HepG2 (cell line): Measurements from ENCODE around the gene WNT7A. TPM values are rescaled to one million over a fixed set of nuclear protein-coding genes. Genes with fewer than 3 reads are reported as not detected.

Experiments
- BORCS8-MEF2B ChIP-seq: sonication (generic); formaldehyde crosslinking; IDR thresholded peaks from 2 replicates; pipeline ENCODE4 v1.8.0; 2022; ENCODE audit warnings: mild to moderate bottlenecking, missing genetic modification reagents
- CERS6 ChIP-seq: sonication (generic); formaldehyde crosslinking; IDR thresholded peaks from 2 replicates; pipeline ENCODE4 v1.5.0; 2020; ENCODE audit warnings: missing genetic modification reagents
- ELK4 ChIP-seq: sonication (generic); formaldehyde crosslinking; IDR thresholded peaks from 2 replicates; pipeline ENCODE4 v1.9.0; 2021; ENCODE audit warnings: missing genetic modification reagents, borderline replicate concordance
- HNRNPLL ChIP-seq: fragments of 200-400 bp; formaldehyde crosslinking; IDR thresholded peaks from 2 replicates; pipeline ENCODE4 v1.6.1; 2017; ENCODE audit warnings: mild to moderate bottlenecking, low read depth, low read length; ENCODE audit not compliant: poor library complexity, severe bottlenecking
- HOXA7 ChIP-seq: sonication (generic); formaldehyde crosslinking; IDR thresholded peaks from 2 replicates; pipeline ENCODE4 v1.8.1; 2022; ENCODE audit warnings: mild to moderate bottlenecking, missing genetic modification reagents, moderate library complexity
- HOXD1 ChIP-seq: sonication (generic); formaldehyde crosslinking; IDR thresholded peaks from 2 replicates; pipeline ENCODE4 v1.5.0; 2020; ENCODE audit warnings: missing genetic modification reagents
- TP53 ChIP-seq: sonication (generic); formaldehyde crosslinking; conservative IDR thresholded peaks from 2 replicates; pipeline ENCODE4 v1.4.0; 2020; ENCODE audit warnings: missing genetic modification reagents
- YY1 ChIP-seq: IDR thresholded peaks from 2 replicates; pipeline ENCODE4 v1.6.1; 2011; ENCODE audit warnings: low read length, low read depth, moderate library complexity, mild to moderate bottlenecking; ENCODE audit not compliant: insufficient read depth, insufficient replicate concordance
- ZFP1 ChIP-seq: IDR thresholded peaks from 2 replicates; pipeline ENCODE4 v1.6.1; 2016
- ZFP36 ChIP-seq: fragments of 150-350 bp; IDR thresholded peaks from 2 replicates; pipeline ENCODE4 v1.6.1; 2018; ENCODE audit warnings: borderline replicate concordance, low read length, low read depth; ENCODE audit not compliant: partially characterized antibody
- ZNF318 ChIP-seq: sonication (generic); formaldehyde crosslinking; IDR thresholded peaks from 2 replicates; pipeline ENCODE4 v1.4.0; 2020; ENCODE audit warnings: mild to moderate bottlenecking, missing genetic modification reagents
- ZNF331 ChIP-seq: sonication (generic); formaldehyde crosslinking; IDR thresholded peaks from 2 replicates; pipeline ENCODE4 v1.4.0; 2020; ENCODE audit warnings: missing genetic modification reagents
- ZNF333 ChIP-seq: sonication (generic); formaldehyde crosslinking; IDR thresholded peaks from 2 replicates; pipeline ENCODE4 v1.4.0; 2020; ENCODE audit warnings: mild to moderate bottlenecking, missing genetic modification reagents, borderline replicate concordance
- ZNF383 ChIP-seq: sonication (generic); formaldehyde crosslinking; IDR thresholded peaks from 2 replicates; pipeline ENCODE4 v1.4.0; 2020; ENCODE audit warnings: missing genetic modification reagents, mild to moderate bottlenecking, borderline replicate concordance
- ZNF878 ChIP-seq: sonication (generic); formaldehyde crosslinking; IDR thresholded peaks from 2 replicates; pipeline ENCODE4 v1.8.1; 2023; ENCODE audit warnings: mild to moderate bottlenecking, missing genetic modification reagents, moderate library complexity
- polyA plus RNA-seq, 8 experiments: library from polyadenylated mRNA; depleted of rRNA in 3 of 8; stranded (reverse) in 7 of 8; unstranded in 1 of 8; fragments of >200 nt; fragmentation: Illumina TruSeq in 4 of 8; extraction: Trizol in 4 of 8; gene quantifications; 2 replicates each; pipeline versions ENCODE4 v1.2.1 to v1.2.3, GENCODE V29; 2011 to 2016; ENCODE audit warnings: low read depth in 4 of 8, missing spikeins in 1 of 8, mixed read lengths in 1 of 8; ENCODE audit not compliant: insufficient read depth in 1 of 8
- total RNA-seq, 5 experiments: library from RNA; depleted of rRNA; stranded (reverse); fragments of >200 nt; fragmentation: Illumina TruSeq; extraction: Trizol; gene quantifications; 2 replicates each; pipeline ENCODE4 v1.2.3, GENCODE V29; 2016; ENCODE audit warnings: low read depth in 1 of 5

The WNT7A gene
- total and polyA plus RNA-seq, 2 of the 13 experiments (the other 11 are each of a cell fraction or from before 2014, with no cell fraction given), result not detected

- TF ChIP-seq ZNF318 (CRISPR knock-in tag) (no peak), HNRNPLL (no peak), ZNF383 (CRISPR knock-in tag) (no peak), ZNF331 (no peak), ZFP1 (CRISPR knock-in tag) (no peak), ZFP36 (no peak), TP53 (CRISPR knock-in tag) (no peak), YY1 (no peak), CERS6 (CRISPR knock-in tag) (no peak), BORCS8-MEF2B (no peak), ZNF333 (CRISPR knock-in tag) (no peak), HOXD1 (no peak), ZNF878 (CRISPR knock-in tag) (no peak), ELK4 (CRISPR knock-in tag) (no peak), HOXA7 (no peak)
Measured at GRCh38 chr3:13839726-13840340, 40.0 kb downstream of the WNT7A start (continued).
